HG03460 (cell line): Measurements from ENCODE around the gene FHIP2A.
"Not testable (repeated sequence)": the region's sequence is repeated elsewhere in the genome, so short reads cannot be mapped to it uniquely, and the experiment has no call there.

Source experiments
- ATAC-seq: cut with Tn5 transposase; IDR thresholded peaks from one replicate; pipeline ENCODE4 v1.9.1; 2021; ENCODE audit not compliant: unreplicated experiment

Gene FHIP2A

GRCh38 chr10:114855776-114856543 is 34.4 kb downstream of the FHIP2A start:
- ATAC-seq, result no peak

- no peak for ATAC-seq
These were observed 35.1 kb downstream of the FHIP2A start for GRCh38 chr10:114856544-114857287.

GRCh38 chr10:114857288-114857565 is 35.6 kb downstream of the FHIP2A start:
- not testable (repeated sequence) for ATAC-seq

GRCh38 chr10:114857922-114858629 is 36.5 kb downstream of the FHIP2A start:
- no peak for ATAC-seq

- no peak for ATAC-seq
These were observed 37.6 kb downstream of the FHIP2A start for GRCh38 chr10:114859222-114859621.

GRCh38 chr10:114862456-114862855 is 40.9 kb downstream of the FHIP2A start:
- ATAC-seq, result no peak

- no peak for ATAC-seq
These were observed 45.8 kb downstream of the FHIP2A start for GRCh38 chr10:114867365-114867764.

- ATAC-seq, result no peak
These were observed 47.4 kb downstream of the FHIP2A start for GRCh38 chr10:114868870-114869519.

- ATAC-seq, result no peak
These were observed 47.9 kb downstream of the FHIP2A start for GRCh38 chr10:114869520-114869892.

GRCh38 chr10:114870486-114870885 is 48.9 kb downstream of the FHIP2A start:
- ATAC-seq, result no peak

- ATAC-seq, result no peak
These were observed 49.8 kb downstream of the FHIP2A start for GRCh38 chr10:114871379-114871778.
